ENCODE measurements around the gene DLG1. TPM values are rescaled to one million over a fixed set of nuclear protein-coding genes. Genes with fewer than 3 reads are reported as not detected.

Gene DLG1
- total RNA-seq, 1 experiment from 2014 or later: 89.8 TPM

DNA sequence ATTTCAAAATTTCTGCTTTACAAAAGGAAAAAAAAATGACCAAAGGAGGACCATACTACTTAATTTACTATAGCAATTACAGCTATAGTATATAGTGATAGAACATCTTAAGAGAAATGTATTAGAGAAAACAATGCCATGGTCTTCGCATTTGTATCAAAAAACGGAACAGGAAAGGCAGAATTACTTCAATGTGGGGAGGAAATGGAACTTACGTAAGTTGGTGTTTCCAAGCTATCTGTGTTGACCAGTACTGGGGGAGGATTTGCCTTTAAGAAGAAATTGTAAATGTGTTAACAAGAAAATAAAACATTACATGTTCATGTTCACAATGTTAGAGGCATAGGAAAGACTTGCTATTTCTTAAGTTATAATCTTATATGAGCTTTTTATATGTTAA is 148.9 kb downstream of the DLG1 start:
- H3K4me1 ChIP-seq (ENCODE audit: control insufficient read depth in 1 of 2, insufficient read depth in 2 of 2, low read length in 2 of 2): peaks cover 0 to 8% of the 10 kb centered on the region in 2 experiments; a peak in 3 of 4 replicates
- H4K20me1 ChIP-seq (ENCODE audit: insufficient read depth): 0 out of 2 replicates have a peak, but pooled peaks cover 4% of the 10 kb centered on the region
- H2AFZ ChIP-seq (ENCODE audit: low read depth, low read length, poor library complexity, severe bottlenecking): no peak overlapping the region
- no peaks in the 10 kb centered on the region for H3K9me3 ChIP-seq (ENCODE audit: control insufficient read depth in 1 of 2, insufficient read depth in 1 of 2, low read depth in 1 of 2, low read length in 2 of 2)
- TF ChIP-seq POLR2AphosphoS5 (IDR thresholded peaks at IDR 0.05; ENCODE audit: low read depth, low read length) (no peak), SP1 (IDR thresholded peaks at IDR 0.05; ENCODE audit: low read depth) (no peak), ZNF274 (IDR thresholded peaks at IDR 0.05; ENCODE audit: low read depth, low read length) (no peak), ZFX (IDR thresholded peaks at IDR 0.05) (no peak), ELF1 (IDR thresholded peaks at IDR 0.05; ENCODE audit: borderline replicate concordance, low read depth) (no peak), CEBPB (IDR thresholded peaks at IDR 0.05; ENCODE audit: low read depth) (no peak), EGR1 (IDR thresholded peaks at IDR 0.05; ENCODE audit: low read depth) (no peak), RAD21 (IDR thresholded peaks at IDR 0.05; ENCODE audit: low read depth) (no peak), SRF (IDR thresholded peaks at IDR 0.05; ENCODE audit: low read depth) (no peak), EZH2phosphoT487 (IDR thresholded peaks at IDR 0.05; ENCODE audit: borderline replicate concordance) (no peak), EZH2 (IDR thresholded peaks at IDR 0.05) (no peak), TCF7L2 (IDR thresholded peaks at IDR 0.05; ENCODE audit: borderline replicate concordance, extremely low read depth, insufficient read depth, insufficient read length) (no peak), CBX3 (IDR thresholded peaks at IDR 0.05; ENCODE audit: low read depth) (no peak), SIN3A (IDR thresholded peaks at IDR 0.05; ENCODE audit: low read depth) (no peak)
- TF ChIP-seq, protein P1, sequence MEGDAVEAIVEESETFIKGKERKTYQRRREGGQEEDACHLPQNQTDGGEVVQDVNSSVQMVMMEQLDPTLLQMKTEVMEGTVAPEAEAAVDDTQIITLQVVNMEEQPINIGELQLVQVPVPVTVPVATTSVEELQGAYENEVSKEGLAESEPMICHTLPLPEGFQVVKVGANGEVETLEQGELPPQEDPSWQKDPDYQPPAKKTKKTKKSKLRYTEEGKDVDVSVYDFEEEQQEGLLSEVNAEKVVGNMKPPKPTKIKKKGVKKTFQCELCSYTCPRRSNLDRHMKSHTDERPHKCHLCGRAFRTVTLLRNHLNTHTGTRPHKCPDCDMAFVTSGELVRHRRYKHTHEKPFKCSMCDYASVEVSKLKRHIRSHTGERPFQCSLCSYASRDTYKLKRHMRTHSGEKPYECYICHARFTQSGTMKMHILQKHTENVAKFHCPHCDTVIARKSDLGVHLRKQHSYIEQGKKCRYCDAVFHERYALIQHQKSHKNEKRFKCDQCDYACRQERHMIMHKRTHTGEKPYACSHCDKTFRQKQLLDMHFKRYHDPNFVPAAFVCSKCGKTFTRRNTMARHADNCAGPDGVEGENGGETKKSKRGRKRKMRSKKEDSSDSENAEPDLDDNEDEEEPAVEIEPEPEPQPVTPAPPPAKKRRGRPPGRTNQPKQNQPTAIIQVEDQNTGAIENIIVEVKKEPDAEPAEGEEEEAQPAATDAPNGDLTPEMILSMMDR (IDR thresholded peaks at IDR 0.05 in 2 of 3, conservative IDR thresholded peaks at IDR 0.05 in 1 of 3; ENCODE audit: borderline replicate concordance in 1 of 3, insufficient read depth in 1 of 3, low read depth in 2 of 3, low read length in 2 of 3): no peak
- TF ChIP-seq, protein P2, sequence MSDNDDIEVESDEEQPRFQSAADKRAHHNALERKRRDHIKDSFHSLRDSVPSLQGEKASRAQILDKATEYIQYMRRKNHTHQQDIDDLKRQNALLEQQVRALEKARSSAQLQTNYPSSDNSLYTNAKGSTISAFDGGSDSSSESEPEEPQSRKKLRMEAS (IDR thresholded peaks at IDR 0.05): no peak
- TF ChIP-seq, protein P3, sequence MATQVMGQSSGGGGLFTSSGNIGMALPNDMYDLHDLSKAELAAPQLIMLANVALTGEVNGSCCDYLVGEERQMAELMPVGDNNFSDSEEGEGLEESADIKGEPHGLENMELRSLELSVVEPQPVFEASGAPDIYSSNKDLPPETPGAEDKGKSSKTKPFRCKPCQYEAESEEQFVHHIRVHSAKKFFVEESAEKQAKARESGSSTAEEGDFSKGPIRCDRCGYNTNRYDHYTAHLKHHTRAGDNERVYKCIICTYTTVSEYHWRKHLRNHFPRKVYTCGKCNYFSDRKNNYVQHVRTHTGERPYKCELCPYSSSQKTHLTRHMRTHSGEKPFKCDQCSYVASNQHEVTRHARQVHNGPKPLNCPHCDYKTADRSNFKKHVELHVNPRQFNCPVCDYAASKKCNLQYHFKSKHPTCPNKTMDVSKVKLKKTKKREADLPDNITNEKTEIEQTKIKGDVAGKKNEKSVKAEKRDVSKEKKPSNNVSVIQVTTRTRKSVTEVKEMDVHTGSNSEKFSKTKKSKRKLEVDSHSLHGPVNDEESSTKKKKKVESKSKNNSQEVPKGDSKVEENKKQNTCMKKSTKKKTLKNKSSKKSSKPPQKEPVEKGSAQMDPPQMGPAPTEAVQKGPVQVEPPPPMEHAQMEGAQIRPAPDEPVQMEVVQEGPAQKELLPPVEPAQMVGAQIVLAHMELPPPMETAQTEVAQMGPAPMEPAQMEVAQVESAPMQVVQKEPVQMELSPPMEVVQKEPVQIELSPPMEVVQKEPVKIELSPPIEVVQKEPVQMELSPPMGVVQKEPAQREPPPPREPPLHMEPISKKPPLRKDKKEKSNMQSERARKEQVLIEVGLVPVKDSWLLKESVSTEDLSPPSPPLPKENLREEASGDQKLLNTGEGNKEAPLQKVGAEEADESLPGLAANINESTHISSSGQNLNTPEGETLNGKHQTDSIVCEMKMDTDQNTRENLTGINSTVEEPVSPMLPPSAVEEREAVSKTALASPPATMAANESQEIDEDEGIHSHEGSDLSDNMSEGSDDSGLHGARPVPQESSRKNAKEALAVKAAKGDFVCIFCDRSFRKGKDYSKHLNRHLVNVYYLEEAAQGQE (IDR thresholded peaks at IDR 0.05; ENCODE audit: low read depth): no peak
- no peak for DNase-seq (ENCODE audit: low read depth, low spot score)
- RAD21 ChIA-PET (ENCODE audit: low non-redundant PET in 1 of 2, low total read pairs in 2 of 2, uncharacterized antibody in 2 of 2, unreplicated experiment in 2 of 2): no interaction called here
- H3K9ac ChIP-seq (ENCODE audit: low read length): no peak overlapping the region
- no peaks in the 10 kb centered on the region for H3K9me2 ChIP-seq (ENCODE audit: insufficient read depth)
- H3K27me3 ChIP-seq (ENCODE audit: insufficient read depth, low read length): no peaks in the 10 kb centered on the region
- CTCF ChIA-PET: no interaction called here
- H3K36me3 ChIP-seq (ENCODE audit: control insufficient read depth in 1 of 2, insufficient read depth in 2 of 2, low read length in 2 of 2): no peaks in the 10 kb centered on the region
- H3K79me2 ChIP-seq (ENCODE audit: insufficient read depth, low read length): peaks cover 56% of the 10 kb centered on the region
- H3K4me2 ChIP-seq (ENCODE audit: low read length): no peak overlapping the region
- no TSS peak for BruUV-seq (replicated peaks)
- H3K4me3 ChIP-seq (replicated peaks in 1 of 2; ENCODE audit: low read depth in 1 of 2, low read length in 2 of 2): no peak overlapping the region
- no peak for ATAC-seq
- no peak overlapping the region for H3K27ac ChIP-seq (ENCODE audit: low read depth, low read length)
- POLR2A ChIA-PET: no interaction called here
- intact Hi-C loops (cut with micrococcal nuclease): no loop called here

All from HCT116 (cell line).